SJSA1 (cell line): Measurements from ENCODE around the gene TMEM87B. TPM values are rescaled to one million over a fixed set of nuclear protein-coding genes. Genes with fewer than 3 reads are reported as not detected.
A peak's percentile ranks its signal among the peaks of the same experiment; 100 is the strongest.

ENCODE experiments used
- DNase-seq, 2 experiments: peaks; one replicate each; pipeline ENCODE4 v3.0.0-alpha.2; 2015 to 2020; ENCODE audit warnings: low spot score in 2 of 2, low read depth in 1 of 2
- H3K27ac ChIP-seq: fragments of 250-450 bp; sonication (Bioruptor Pico); 2 replicates; pipeline ENCODE4 v1.5.1; 2020; ENCODE audit warnings: mild to moderate bottlenecking, moderate library complexity
- H3K27me3 ChIP-seq: fragments of 250-450 bp; sonication (Bioruptor Pico); replicated peaks from 2 replicates; pipeline ENCODE4 v1.5.1; 2020; ENCODE audit warnings: mild to moderate bottlenecking, moderate library complexity
- H3K36me3 ChIP-seq: fragments of 250-450 bp; sonication (Bioruptor Pico); 2 replicates; pipeline ENCODE4 v1.5.1; 2020; ENCODE audit warnings: mild to moderate bottlenecking
- H3K4me1 ChIP-seq: fragments of 250-450 bp; sonication (Bioruptor Pico); replicated peaks from 2 replicates; pipeline ENCODE4 v1.6.1; 2021; ENCODE audit warnings: mild to moderate bottlenecking
- H3K4me3 ChIP-seq: fragments of 250-450 bp; sonication (Bioruptor Pico); 2 replicates; pipeline ENCODE4 v1.5.1; 2020; ENCODE audit warnings: mild to moderate bottlenecking
- H3K9me3 ChIP-seq: fragments of 250-450 bp; sonication (Bioruptor Pico); replicated peaks from 2 replicates; pipeline ENCODE4 v1.5.1; 2020; ENCODE audit warnings: mild to moderate bottlenecking
- total RNA-seq: library from RNA; depleted of rRNA; stranded (reverse); fragments of >200 nt; shearing (Covaris generic); gene quantifications from 2 replicates; pipeline ENCODE4 v1.2.3, GENCODE V29; 2014

TMEM87B gene
- total RNA-seq, 1 experiment from 2014 or later: 32.5 TPM

- Histone ChIP-seq H3K36me3 (no peaks in the 10 kb centered on the region), H3K27ac (no peak overlapping the region), H3K9me3 (0 out of 2 replicates have a peak, but pooled peaks cover 2% of the 10 kb centered on the region), H3K27me3 (no peaks in the 10 kb centered on the region), H3K4me1 (no peaks in the 10 kb centered on the region), H3K4me3 (no peak overlapping the region)
- no peak for DNase-seq
Observed at GRCh38 chr2:112045446-112046014, 9.5 kb upstream of the TMEM87B start.

DNA sequence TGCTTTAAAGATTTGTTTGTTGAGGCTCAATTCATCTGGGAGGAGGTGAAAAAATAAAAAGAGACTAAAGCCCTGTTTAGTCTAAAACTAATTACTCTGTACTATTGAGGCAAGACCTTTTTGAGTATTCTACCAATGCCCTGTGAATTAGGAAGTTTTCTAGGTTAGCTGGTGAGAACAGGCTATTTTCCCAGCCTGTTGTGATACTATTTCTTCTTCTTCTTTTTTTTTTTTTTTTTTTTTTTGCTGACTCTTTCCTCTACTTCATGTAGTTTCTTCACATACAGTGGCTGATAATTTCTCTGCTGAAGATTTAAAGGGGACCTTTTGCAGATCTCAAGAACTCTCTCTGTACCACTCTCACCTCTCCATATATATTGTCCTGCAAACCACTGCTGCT, 8.8 kb upstream of the TMEM87B start:
- H3K4me3 ChIP-seq: no peak overlapping the region
- no peaks in the 10 kb centered on the region for H3K36me3 ChIP-seq
- H3K27ac ChIP-seq: no peak overlapping the region
- no peaks in the 10 kb centered on the region for H3K27me3 ChIP-seq
- DNase-seq: no peak
- H3K4me1 ChIP-seq: no peaks in the 10 kb centered on the region
- 0 out of 2 replicates have a peak, but pooled peaks cover 2% of the 10 kb centered on the region for H3K9me3 ChIP-seq

- Histone ChIP-seq H3K27ac (no peak overlapping the region), H3K9me3 (0 out of 2 replicates have a peak, but pooled peaks cover 2% of the 10 kb centered on the region), H3K36me3 (no peaks in the 10 kb centered on the region), H3K27me3 (no peaks in the 10 kb centered on the region), H3K4me3 (no peak overlapping the region), H3K4me1 (no peaks in the 10 kb centered on the region)
- DNase-seq: no peak
Observed at GRCh38 chr2:112047537-112048235, 7.4 kb upstream of the TMEM87B start.

DNA sequence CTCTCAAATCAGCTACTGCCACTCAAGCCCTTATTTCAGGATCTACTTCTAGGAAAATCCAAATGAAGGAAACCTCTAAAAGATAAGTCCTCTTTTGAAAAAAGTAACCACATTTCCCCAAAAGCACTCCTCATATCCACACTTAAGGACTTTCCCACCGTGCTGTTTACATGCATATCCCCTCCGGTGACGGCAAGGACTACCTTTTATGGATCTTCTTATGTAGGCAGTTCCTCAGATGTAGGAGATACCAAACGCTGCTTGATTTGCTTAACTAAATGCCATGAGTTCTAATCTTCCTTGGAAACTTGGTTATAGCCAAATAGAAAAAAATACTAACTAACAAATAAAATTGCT, 6.9 kb upstream of the TMEM87B start:
- Histone ChIP-seq H3K27me3 (no peaks in the 10 kb centered on the region), H3K9me3 (0 out of 2 replicates have a peak, but pooled peaks cover 2% of the 10 kb centered on the region), H3K4me1 (no peaks in the 10 kb centered on the region), H3K4me3 (no peak overlapping the region), H3K36me3 (no peaks in the 10 kb centered on the region), H3K27ac (no peak overlapping the region)
- no peak for DNase-seq

DNA sequence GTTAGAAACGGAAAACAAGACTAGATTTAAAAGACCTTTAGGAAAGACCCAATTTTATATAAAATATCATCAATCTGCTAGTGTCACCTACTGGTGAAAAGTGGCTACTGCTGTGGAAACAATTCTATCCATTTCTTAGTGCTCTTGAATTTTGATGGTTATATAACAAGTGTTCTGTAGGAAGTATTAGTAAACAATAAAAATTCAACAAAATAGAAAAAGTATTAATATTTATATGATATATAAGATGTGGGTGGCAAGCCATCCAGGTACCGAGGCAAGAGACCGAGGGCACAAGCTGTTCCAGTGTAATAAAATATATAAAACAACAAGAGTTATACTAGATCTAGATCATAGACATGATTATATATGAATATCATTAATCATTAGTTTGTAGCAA, 6.2 kb upstream of the TMEM87B start:
- peaks cover 5% of the 10 kb centered on the region for H3K4me1 ChIP-seq
- H3K27me3 ChIP-seq: no peaks in the 10 kb centered on the region
- no peak overlapping the region for H3K4me3 ChIP-seq
- no peak overlapping the region for H3K27ac ChIP-seq
- 0 out of 2 replicates have a peak, but pooled peaks cover 2% of the 10 kb centered on the region for H3K9me3 ChIP-seq
- no peaks in the 10 kb centered on the region for H3K36me3 ChIP-seq
- DNase-seq: peak in 1 of 2 experiments; percentile 44

- Histone ChIP-seq H3K9me3 (0 out of 2 replicates have a peak, but pooled peaks cover 1% of the 10 kb centered on the region), H3K4me3 (no peak overlapping the region), H3K36me3 (peaks cover 3% of the 10 kb centered on the region), H3K4me1 (peaks cover 8% of the 10 kb centered on the region), H3K27me3 (no peaks in the 10 kb centered on the region), H3K27ac (no peak overlapping the region)
- no peak for DNase-seq
Observed at GRCh38 chr2:112050316-112050715, 4.8 kb upstream of the TMEM87B start.

DNA sequence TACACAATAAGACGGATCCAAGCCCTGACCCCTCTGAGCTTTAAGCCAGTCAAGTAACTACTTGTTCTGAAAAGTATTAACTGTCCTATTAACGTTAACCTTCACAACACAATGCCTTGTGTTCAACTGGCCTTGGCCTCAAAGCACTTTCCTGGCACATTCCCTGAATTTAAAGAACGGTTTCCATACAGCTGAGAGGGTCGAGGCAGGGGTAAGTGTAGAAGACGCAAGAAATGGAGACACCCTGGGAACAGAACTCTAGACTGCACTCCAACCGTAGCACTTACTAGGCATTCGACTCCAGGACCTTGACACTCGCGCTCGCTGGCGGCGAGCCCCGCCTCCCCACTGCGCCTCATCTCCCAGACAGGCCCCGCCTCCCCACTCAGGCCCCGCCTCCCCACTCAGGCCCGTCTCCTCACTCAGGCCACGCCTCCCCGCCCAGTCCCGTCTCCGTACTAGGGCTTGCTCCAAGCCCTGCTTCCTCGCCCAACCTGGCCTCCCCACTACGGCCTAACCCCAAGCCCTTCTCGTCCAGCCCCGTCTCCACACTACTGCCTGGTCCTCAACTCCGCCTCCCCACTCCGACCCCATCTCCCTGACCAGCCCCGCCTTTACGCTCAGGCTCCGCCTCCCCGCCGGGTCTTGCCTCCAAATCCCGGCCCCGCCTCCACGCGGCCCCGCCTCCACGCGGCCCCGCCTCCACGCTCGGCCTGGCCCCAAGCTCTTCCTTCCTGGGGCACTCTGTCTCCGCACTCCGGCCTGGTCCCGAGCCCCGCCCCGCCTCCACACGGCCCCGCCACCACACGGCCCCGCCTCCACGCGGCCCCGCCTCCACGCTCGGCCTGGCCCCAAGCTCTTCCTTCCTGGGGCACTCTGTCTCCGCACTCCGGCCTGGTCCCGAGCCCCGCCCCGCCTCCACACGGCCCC, 887 bp upstream of the TMEM87B start:
- peak overlapping the region; percentile 52 for H3K4me3 ChIP-seq
- H3K9me3 ChIP-seq: 0 out of 2 replicates have a peak, but pooled peaks cover 2% of the 10 kb centered on the region
- no peaks in the 10 kb centered on the region for H3K27me3 ChIP-seq
- H3K36me3 ChIP-seq: peaks cover 14% of the 10 kb centered on the region
- peaks cover 20% of the 10 kb centered on the region for H3K4me1 ChIP-seq
- peak; percentile 96 to 97 for DNase-seq
- peak overlapping the region; percentile 18; the same call in 1 of the 2 replicates for H3K27ac ChIP-seq

GRCh38 chr2:112055730-112056625, 909 bp downstream of the TMEM87B start:
- H3K27ac ChIP-seq: peak overlapping the region; percentile 67
- H3K4me1 ChIP-seq: peaks cover 20% of the 10 kb centered on the region
- H3K9me3 ChIP-seq: 0 out of 2 replicates have a peak, but pooled peaks cover 2% of the 10 kb centered on the region
- H3K36me3 ChIP-seq: peaks cover 28% of the 10 kb centered on the region
- peak; percentile 71 to 84 for DNase-seq
- H3K4me3 ChIP-seq: peak overlapping the region; percentile 90
- no peaks in the 10 kb centered on the region for H3K27me3 ChIP-seq

- Histone ChIP-seq H3K9me3 (0 out of 2 replicates have a peak, but pooled peaks cover 2% of the 10 kb centered on the region), H3K4me1 (peaks cover 20% of the 10 kb centered on the region), H3K4me3 (peak overlapping the region; percentile 90), H3K27ac (peak overlapping the region; percentile 67), H3K27me3 (no peaks in the 10 kb centered on the region), H3K36me3 (peaks cover 34% of the 10 kb centered on the region)
- DNase-seq: no peak
Observed at GRCh38 chr2:112056626-112056987, 1.5 kb downstream of the TMEM87B start.

- Histone ChIP-seq H3K4me1 (peaks cover 32% of the 10 kb centered on the region), H3K9me3 (0 out of 2 replicates have a peak, but pooled peaks cover 2% of the 10 kb centered on the region), H3K27me3 (no peaks in the 10 kb centered on the region), H3K4me3 (no peak overlapping the region), H3K36me3 (peaks cover 63% of the 10 kb centered on the region), H3K27ac (no peak overlapping the region)
- no peak for DNase-seq
Observed at GRCh38 chr2:112059671-112060070, 4.6 kb downstream of the TMEM87B start.

DNA sequence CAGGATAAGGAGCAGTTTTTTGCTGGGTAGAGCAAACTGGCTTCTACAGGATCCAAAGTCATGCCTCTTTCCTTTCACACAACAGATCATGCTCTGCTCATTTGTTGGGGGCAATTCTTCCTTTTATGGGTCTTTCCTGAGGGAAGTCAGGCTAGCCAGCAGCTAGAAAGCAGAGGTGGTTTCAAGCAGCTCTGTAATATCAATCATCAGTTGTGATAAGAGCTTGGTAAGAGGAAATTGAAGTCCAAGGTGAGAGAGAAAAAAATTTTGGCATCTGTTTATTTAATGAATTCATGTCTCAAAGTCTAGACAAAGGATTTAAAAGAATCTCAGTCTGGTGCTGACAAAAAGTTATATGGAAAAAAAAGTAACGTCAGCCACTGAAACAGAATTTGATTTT, 6.2 kb downstream of the TMEM87B start:
- no peaks in the 10 kb centered on the region for H3K9me3 ChIP-seq
- peaks cover 43% of the 10 kb centered on the region for H3K4me1 ChIP-seq
- no peaks in the 10 kb centered on the region for H3K27me3 ChIP-seq
- H3K4me3 ChIP-seq: no peak overlapping the region
- no peak for DNase-seq
- H3K27ac ChIP-seq: no peak overlapping the region
- peaks cover 58% of the 10 kb centered on the region for H3K36me3 ChIP-seq

GRCh38 chr2:112061840-112062239, 6.8 kb downstream of the TMEM87B start:
- H3K27me3 ChIP-seq: no peaks in the 10 kb centered on the region
- H3K9me3 ChIP-seq: no peaks in the 10 kb centered on the region
- no peak overlapping the region for H3K27ac ChIP-seq
- H3K36me3 ChIP-seq: peaks cover 62% of the 10 kb centered on the region
- H3K4me3 ChIP-seq: no peak overlapping the region
- H3K4me1 ChIP-seq: peaks cover 43% of the 10 kb centered on the region
- DNase-seq: no peak

GRCh38 chr2:112062894-112063293, 7.8 kb downstream of the TMEM87B start:
- peaks cover 73% of the 10 kb centered on the region for H3K36me3 ChIP-seq
- H3K4me3 ChIP-seq: no peak overlapping the region
- H3K4me1 ChIP-seq: peaks cover 36% of the 10 kb centered on the region
- DNase-seq: no peak
- H3K27ac ChIP-seq: no peak overlapping the region
- no peaks in the 10 kb centered on the region for H3K9me3 ChIP-seq
- H3K27me3 ChIP-seq: no peaks in the 10 kb centered on the region
